ENCODE data around the gene OCA2.
"Not testable (repeated sequence)": the region's sequence is repeated elsewhere in the genome, so short reads cannot be mapped to it uniquely, and the experiment has no call there.

OCA2 gene

DNA sequence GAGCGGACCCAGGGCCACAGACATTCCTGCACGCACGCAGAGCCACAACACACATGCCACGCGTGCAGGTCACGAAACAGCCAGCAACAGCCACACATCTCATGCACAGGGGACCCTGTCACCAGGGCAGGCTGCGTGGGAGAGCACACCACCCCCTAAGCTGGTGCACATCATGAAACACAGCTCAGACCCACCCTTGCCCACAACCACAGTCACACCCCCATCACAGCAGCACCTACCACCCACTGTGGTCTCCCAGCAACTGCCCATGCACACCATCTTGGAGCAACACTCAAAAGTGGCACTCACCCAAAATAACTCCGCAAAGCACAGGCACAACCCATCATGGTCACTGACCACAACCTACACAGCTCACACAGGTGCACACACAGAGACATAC, 75.7 kb downstream of the OCA2 start:
- DNase-seq (ENCODE audit: low spot score): no peak

GRCh38 chr15:28022961-28023360, 76.2 kb downstream of the OCA2 start:
- no peak for DNase-seq (ENCODE audit: low spot score)

DNA sequence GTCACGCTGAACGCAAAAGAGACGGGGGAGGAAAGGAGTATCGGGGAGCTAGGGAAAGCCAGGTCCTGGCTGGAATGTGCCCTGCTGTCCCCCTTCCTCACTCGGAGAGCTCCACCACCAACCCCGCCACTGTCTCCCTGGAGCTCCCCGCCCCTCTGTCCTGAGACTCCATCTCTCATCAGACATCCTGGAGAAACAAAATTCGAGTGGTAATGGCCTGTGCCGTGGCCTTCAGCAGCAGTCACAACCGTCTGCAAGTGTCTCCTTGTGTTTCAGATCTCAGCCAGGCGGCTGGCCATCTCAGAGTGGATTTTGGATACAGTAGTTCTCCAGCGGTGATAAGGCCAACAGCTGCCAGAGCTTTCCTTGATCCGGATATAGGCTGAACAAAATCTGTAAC, 76.9 kb downstream of the OCA2 start:
- DNase-seq (ENCODE audit: low spot score): no peak

DNA sequence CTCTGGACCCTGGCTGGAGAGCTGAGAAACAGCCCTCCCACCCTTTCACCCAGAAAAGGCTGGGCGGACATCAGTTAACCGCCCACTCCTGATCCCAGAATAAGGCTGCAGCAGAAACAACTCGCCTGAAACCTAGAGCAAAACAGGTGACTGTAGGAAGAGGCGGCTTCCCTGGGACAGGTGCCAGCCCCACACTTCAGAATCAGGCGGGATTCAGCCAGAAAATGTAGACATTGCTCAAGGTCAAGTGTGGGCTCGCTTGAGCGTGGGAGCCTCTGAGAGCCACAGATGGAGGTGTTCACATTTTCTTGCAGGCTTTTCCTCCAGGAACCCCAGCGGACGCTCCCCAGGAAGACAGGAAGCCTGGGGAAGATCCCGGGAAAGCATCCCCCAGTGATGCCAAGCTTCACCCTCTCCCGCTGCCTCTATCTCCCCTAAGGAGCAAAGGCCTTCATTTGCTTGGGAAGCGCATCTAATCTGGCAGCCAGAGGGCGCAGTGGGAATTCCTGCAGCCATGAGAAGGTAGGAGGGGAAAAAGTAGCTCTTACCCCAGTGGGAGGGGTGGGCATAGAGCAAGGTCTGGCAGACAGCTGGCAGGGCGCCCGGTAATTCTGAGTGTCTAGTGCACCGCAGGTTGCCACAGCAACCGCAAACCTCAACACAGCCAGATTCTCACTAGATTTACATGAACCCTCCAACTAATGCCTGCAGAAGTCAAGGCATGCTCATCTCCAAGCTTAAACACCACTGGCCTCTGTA, 77.7 kb downstream of the OCA2 start:
- peak; percentile 80 for DNase-seq (ENCODE audit: low spot score)

GRCh38 chr15:28020644-28021043, 78.5 kb downstream of the OCA2 start:
- no peak for DNase-seq (ENCODE audit: low spot score)

DNA sequence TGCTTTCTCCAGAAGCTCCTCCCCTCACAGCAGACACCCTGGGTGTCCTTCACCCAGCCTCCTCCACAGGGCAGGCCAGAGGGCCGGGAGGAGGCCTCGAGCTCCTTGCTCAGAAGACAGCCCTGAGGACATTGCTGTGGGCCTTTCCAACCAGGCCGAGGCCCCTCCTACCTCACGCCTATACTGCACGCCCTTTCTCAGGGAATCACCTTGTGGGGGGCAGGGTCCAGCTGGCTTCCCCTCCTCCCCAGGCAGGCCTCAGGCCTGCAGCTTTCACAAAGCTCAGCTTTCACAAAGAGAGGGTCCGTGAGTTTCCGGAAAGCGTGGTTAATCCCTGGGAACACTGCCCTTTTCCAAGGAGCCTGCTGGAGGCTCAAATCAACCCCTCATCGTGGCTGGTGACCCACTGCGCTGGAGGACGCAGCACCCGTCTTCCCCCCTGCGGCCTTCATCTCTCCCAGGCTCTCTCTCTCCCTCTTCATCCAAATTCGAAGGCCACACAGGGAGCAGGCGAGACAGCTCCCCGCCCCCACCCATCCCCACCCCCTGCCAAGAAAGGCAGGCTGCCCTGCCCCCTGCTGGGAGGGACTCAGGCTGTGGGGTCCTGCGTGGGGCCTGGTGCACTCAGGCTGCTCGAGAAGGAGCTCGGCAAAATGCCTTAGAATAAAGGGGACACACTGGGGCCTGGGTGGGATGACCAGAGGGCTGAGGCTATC, 79.4 kb downstream of the OCA2 start:
- no peak for DNase-seq (ENCODE audit: low spot score)

- peak; percentile 12 for DNase-seq (ENCODE audit: low spot score)
Measured at GRCh38 chr15:28018291-28019044, 80.6 kb downstream of the OCA2 start.

DNA sequence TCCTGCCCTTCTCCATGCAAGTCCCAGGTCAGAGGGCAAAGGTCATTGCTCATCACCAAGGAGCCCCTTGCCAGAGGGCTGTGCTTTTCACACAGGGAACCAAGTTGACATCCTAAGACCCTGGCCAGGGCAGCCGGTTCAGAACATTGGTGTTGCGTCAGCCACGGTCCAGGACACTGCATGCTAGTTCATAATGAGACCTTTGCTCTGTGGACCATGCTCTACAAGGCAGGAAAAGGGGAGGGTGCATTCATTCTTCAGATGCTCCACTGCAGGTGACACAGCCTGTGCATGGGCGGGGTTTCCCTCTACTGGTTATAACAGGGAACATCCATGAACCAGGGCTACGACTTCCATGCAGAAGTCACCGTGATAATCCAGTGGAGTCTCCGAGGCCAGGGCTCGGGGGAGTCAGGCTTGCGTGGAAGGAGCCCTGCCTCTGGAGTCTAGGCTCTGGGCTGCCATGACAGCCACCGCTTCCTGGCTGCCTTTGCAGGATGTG, 81.6 kb downstream of the OCA2 start:
- DNase-seq (ENCODE audit: low spot score): peak; percentile 62

DNA sequence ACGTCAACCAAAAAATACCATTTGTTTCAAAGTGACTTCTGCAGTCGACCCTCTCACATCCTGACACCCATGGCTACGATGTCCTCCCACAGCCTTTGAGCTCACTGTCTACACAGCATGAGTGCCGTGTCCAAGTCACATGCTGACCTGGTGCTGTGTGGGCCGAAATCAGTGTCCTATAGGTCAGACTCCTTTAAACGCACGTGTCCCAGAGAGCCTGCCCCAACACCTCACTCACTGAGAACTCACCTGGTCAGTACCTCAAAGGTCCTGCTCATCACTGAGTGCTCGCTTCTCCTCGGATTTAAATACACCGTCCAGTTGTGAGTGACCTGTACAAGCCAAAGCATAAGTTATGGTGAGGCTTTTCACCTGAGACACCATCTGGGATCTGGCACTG, 83.3 kb downstream of the OCA2 start:
- no peak for DNase-seq (ENCODE audit: low spot score)

DNA sequence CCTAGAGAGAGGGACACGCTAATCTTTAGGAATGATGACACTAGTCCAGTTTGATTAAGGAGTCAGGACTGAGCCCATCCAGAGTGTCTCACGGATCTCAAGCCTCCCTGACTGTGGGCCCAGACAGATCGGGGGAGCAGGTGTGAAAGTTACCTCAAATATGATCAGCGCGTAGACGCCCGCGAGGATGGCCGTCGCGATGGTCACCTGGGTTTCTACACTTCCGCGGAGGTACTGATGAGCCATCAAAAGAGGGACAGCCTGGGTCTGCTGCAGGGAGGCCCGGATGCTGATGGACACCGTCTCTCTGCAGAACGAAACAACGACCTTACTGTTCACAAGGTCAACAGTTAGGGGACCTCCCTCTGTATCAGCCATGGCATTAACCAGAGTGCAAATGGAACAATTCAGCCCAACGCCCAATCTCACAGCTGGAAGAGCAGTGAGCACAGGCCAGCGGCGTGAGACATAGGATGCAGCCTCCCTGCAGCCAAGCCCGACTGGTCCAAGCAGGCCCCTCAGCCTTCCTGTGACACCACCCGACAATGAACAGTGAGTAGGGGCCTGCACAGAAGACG, 84.4 kb downstream of the OCA2 start:
- DNase-seq (ENCODE audit: low spot score): no peak

DNA sequence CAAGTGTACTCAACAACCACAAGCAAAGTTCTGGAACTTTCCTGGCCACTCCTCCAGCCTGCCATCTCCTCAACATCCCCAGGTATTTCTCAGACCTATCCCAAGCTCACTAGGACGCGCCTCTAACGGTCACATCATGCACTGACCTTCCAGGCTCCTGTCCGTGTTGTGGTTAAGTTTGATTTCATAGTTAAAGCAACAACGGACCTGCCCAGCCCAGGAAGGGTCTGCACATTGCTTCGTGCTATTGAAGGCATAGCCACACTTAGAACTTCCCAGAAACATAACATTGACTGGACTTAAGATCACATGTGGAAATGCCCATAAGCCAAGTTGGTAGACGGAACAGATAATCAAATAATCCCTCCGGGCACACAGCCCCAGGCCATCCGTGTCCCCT, 85.1 kb downstream of the OCA2 start:
- DNase-seq (ENCODE audit: low spot score): no peak

DNA sequence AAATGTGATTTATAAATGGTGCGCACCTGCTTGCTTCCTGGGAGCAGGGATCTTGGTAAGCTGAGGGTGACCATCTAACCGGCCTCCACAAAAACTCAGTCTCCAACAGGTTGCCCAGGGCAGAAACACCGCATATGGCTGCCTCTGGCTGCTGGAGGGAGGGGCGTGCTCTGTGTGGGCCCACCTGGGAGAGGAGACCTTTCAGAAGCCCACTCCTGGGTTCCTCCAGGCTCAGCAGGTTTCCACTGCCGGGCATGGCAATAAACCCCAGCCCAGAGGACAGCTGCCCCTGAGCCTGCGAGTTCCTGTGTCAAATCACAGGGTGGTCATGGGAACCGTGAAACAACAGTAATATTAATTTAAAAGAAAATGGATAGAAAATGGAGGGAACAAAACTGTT, 85.6 kb downstream of the OCA2 start:
- no peak for DNase-seq (ENCODE audit: low spot score)

DNA sequence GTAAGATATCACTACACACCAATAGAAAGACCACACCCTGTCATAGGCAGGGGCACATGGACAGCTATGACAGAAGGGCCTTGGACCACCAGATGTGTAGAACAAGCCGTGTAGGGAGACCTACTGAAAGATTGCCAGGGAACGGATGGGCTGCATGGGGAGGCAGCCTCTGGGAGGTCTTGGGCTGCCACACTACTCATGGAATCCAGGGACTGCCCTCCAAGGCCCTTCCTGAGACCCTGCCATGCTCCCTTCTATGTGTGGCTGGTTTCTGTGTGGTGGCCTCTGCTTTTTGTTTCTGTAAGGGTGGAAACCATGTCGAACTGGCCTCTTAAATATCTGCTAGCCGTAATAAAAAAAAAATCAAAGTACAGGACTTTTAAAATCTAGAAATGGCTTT, 86.9 kb downstream of the OCA2 start:
- no peak for DNase-seq (ENCODE audit: low spot score)

GRCh38 chr15:28008175-28008574, 90.9 kb downstream of the OCA2 start:
- DNase-seq (ENCODE audit: low spot score): not testable (repeated sequence)

- no peak for DNase-seq (ENCODE audit: low spot score)
Measured at GRCh38 chr15:28006116-28006905, 92.8 kb downstream of the OCA2 start.

- peak; percentile 5 for DNase-seq (ENCODE audit: low spot score)
Measured at GRCh38 chr15:28005004-28005527, 94.0 kb downstream of the OCA2 start.

DNA sequence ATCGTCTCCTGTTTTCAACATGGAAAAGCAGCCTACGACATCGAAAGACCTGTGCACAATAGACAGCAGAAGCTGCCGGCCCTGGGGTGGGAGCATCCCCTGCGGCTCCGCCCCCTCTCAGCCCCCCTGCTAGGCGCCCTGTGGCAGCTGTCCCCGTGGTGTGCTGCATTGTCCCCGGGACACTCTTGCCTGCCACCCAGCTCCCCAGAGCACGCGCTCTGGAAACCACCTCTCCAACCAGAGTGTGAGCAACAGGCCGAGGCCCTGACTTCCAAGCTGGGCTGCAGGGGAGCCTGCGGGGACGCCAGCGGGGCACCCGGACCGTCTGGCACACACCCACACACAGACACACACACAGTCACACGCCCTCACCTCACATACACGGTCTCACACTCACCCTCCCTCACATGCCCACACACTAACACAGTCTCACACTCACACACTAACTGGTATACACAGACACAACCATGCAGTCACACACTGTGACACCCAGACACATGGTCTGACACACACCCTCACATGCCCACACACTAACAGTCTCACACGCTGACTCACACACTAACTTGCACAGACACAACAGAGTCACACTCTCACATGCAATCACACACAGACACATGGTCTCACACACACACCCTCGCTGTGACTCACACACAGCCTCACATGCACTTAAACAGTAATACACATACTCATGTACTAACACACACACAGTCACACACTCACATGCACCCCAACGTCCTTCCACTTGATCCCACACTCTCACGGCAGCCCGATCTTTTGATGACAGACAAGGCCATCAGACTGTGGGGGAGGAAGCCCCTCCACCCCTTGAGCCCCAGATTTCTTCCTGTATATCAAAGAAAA, 94.7 kb downstream of the OCA2 start:
- peak; percentile 12 for DNase-seq (ENCODE audit: low spot score)

GRCh38 chr15:28003302-28004037, 95.6 kb downstream of the OCA2 start:
- peak; percentile 15 for DNase-seq (ENCODE audit: low spot score)

DNA sequence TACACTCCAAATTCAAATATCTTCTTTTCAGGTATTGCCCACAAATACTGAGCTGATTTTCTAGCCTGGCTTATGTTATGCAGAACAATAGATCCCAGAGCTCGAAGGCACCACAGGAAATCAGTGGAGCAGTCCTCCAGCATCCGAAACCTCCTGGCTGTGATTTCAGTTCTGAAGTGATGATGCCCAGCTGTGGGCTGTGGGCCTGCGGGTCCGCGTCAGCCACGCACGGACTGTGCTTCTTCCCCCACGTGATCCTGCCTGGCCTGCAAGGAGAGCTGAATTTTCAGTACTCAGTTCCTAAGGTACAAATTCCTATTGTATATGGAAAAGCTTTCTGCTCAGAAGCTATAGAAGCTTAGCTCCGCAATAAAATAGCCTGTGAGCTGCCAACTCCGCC, 96.2 kb downstream of the OCA2 start:
- DNase-seq (ENCODE audit: low spot score): peak; percentile 20
